HG02938 (cell line): ENCODE results near the gene RIMBP2.

Experiments
- ATAC-seq: cut with Tn5 transposase; IDR thresholded peaks from one replicate; pipeline ENCODE4 v1.9.1; 2021; ENCODE audit warnings: mild to moderate bottlenecking, moderate library complexity; ENCODE audit not compliant: unreplicated experiment

Gene RIMBP2

DNA sequence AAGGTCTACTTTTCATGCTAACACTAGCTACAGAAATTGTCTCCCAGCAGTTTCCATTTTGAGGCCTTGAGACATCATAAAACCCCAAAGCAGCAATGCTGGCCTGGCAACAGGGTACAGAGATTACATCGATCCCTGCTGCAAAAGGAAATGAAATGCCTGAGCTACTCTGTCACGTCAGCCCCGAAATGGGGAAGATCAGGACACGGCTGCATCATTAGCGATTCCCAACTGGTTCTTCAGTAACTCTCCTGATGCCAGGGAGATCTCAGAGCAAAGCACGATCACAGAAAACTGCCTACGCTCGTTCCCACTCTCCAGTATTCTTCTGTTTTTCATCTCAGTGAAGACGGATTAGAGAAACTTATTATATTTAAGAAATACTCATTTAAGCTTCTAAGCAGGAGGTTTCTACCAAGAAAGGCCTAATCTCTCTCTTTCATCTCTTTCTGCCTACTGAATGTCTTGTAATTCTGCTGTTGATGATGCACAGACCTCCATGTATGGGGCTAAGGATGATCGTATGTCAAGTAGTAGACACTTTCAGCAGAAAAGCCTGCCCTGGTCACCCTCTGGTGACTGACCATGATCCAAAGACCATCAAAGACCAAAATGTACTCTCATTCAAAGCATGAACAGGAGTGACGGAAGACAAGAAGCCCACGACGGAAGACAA lies 168.5 kb downstream of the RIMBP2 start:
- ATAC-seq = no peak

DNA sequence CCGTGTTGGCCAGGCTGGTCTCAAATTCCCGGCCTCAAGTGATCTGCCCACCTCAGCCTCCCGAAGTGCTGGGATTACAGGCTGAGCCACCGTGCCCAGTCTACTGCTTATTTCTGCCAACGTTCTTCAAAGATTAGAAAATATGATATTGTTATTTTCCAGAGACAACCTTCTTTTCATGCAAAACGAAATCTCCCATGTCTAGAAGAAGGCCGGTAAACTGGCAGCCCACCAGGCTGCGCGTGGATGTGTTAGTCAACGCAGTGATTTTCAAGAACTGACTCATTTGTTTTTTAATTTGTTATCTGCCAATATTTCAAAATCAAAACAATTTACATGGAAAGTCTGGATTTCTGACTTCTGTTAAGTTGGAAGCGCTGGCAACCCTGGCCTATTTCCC lies 169.6 kb downstream of the RIMBP2 start:
- ATAC-seq = no peak

DNA sequence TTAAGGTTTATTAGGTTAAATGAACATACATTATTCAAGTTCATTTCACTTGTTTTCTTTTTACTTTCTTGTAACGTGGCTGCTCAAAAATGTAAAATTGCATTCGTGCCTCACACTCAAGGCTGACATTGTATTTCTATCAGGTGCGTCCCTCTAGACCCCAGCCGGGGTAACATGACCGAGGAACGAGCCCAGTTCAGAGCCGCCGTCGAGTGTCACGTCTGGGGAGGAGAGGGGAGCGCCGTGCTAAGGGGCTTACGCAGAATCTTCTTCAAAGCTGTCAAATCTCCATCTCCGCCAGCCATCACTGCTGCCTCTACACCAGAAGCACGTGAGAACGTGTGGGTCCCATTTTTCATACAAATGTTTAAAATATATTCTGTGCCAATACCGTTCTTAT lies 170.6 kb downstream of the RIMBP2 start:
- ATAC-seq = no peak

DNA sequence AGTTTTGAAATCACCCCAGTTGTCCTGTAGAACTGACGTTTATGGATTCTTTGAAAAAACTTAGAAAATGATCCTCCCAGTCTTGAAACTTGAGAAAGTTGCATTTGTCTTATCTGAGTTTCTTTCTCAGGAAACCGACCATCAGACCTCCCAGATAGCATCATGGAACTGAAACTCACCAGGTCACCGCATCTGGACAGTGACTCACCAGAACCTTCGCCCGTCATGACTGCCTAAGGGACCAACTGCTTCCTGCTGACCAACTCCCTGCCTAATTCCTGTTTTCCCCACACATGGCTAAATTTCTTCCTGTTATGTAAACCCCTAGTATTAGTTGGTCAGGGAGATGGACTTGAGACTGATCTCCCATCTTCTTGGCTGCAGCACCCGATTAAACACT lies 175.7 kb downstream of the RIMBP2 start:
- no peak for ATAC-seq

DNA sequence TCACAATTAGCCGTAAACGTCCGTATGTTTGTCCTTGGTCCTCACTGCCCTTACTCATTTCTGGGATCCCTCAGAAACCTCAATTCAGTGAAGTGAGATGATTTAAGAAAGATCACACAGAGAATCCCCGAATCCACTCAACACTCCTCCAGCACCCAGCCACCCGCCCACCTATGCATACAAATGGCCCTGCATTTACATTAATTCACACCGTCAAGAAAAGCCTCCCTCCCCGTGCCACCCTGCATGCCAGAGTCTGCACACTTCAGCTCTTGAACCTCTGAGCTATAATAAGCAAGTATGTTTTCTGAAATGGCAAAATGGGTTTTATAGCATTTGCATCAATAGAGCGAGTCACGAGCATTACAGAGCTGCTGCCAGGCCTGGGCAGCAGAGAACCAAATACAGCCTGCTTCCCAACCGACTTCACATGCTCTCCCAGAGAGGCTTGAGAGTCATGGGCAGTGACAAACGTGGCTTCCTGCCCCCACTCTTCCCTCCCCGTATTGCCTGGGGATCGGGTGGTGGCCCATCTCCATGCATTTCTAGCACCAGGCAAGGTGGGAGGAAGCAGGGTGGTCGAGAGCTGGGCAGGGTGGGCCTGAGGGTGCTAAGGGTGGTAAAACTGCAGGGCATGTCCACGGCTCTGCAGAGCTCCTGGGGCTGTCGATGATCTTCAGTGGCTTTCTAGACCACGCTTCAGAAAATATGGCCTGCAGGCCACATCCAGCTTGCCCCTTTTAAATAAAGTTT lies 177.6 kb downstream of the RIMBP2 start:
- ATAC-seq = no peak

DNA sequence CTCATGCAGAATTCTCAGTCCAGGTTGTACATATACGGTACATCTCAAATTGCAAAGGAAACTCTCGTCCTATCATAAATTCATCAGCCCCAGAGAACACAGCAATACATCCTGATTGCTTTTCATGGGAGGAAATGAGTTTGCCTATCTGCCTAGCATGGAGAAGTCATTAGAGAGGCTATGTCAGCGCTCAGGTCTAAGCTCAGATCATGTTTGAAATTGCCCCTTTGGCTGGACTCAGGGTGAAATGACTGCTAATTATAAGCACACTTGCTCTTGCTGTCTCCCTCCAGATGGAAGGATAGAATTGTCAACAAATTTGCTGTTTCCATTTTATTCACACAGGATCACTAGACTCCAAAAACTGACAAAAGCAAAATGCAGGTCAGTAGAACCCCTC lies 178.4 kb downstream of the RIMBP2 start:
- ATAC-seq = no peak

DNA sequence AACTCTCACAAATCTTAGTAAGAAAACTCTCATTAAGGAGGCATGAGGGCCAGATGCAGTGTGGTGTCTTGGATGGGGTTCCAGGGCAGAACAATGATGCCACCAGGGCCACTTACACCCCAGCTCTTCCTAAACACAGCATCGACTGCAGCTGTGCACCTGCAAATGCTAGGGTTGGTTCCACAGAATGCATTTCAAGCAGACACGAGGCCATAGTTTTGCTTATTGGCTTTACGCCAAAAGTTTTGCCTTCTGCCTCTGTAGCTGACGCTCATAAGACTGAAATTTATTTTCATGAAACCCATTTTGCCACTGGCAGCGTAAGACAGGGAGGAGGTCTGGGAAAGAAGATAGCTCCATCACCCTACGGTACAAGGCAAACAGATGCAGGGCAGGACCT lies 179.0 kb downstream of the RIMBP2 start:
- ATAC-seq = no peak

DNA sequence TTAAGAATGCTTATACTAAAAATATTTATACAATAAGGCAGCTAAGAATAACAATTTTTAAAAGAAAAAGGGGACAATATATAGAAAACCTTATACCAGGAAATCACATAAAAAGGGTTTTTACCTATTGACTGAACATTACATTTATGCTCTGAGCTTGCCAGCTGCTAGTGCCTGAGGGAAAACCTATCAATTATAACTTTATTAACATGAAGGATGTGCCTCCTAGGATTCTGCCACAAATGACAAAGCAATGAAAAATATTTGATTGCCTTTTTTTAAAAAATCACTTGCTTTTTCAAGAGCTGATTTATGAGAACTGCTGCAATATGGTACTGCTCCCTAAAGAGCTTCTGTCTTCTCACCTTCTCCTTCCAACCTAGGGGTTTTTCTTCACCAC lies 185.7 kb downstream of the RIMBP2 start:
- ATAC-seq = no peak

DNA sequence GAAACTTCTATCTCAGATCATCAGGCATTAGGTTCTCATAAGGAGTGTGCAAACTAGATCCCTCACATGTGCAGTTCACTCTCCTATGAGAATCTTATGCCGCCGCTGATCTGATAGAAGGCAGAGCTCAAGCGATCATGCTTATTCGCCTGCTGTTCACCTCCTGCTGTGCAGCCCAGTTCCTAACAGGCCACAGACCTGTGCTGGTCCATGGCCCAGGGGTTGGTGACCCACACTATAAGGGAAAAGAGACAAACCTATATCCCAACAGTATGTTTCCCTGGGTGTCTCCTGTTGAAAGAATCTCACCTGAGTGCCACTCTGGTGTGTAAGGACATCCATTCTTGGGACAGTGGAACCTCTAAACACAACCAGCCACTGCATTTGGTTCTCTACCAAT lies 186.3 kb downstream of the RIMBP2 start:
- no peak for ATAC-seq

DNA sequence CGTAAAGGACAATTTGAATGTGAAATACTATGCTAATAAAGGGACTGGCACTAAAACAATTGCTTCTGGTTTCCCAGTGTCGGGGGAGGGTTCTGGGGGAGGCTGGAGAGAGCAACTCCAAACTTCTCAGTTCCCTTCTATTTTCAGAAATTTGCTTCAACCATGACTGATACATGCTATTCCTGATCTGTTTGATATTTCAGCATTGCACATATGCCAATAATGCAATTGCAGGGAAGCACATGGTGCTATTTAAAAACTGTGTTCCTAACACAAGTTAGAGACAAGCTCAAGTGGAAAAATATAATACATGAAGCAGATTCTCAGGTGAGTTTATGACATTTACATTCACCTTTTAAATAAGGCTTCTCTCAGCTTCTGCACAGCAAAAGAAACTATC lies 188.9 kb downstream of the RIMBP2 start:
- ATAC-seq = no peak

DNA sequence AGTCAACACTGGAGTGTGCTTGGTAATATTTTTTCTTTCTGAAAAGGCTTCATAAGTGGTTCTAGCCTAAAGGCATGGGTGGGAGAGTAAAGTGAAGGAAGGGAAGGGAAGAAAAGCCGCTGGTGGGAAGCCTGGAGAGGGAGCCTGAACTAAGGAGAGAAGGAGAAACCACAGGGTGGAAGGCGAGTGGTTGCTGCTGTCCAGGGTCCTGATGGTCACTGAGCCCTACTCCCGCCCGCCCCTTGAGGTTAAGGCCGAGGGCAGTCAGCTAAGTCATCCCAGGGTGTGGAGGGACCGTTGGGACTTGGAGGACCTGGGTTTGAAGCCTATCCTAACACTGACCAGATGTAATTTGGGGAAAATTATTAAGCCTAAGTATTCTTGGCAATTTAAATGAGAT lies 189.3 kb downstream of the RIMBP2 start:
- ATAC-seq = no peak

DNA sequence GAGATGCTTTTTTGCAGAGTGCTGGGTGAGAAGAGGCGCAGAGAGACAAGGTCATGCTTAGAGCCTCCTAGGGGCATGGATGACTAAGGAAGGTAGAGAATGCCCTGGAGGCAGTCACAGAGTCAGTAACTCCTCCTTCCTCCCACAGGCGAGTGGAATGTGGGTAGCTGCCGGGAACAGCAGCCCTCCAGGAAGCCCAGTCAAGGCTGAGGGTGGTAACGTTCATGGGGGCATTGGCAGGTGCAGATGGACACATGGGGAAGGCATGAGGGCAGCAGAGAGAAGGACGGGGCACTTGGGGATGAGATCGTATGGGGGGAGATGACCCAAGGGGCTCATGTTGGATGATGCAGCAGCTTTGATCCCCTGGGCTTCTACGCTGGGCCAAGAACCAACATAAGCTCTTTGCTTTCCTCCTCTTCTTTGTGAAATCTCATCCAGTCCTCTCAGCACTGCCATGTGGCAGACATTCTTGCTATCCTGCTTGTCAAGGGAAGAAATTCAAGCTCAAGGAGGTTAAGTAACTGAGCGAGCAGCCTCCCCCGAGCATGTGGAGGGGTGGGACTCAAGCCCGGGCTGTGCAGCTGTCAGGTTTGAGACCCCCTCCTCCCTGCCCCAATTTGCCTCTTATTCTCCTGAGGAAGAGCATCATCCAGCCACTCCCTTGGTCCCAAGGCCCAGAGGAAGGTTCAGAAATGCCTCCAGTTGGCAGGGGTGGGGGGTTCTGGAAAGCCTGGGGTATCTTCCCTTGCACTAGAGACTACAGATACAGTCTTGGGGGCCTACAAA lies 190.5 kb downstream of the RIMBP2 start:
- no peak for ATAC-seq

DNA sequence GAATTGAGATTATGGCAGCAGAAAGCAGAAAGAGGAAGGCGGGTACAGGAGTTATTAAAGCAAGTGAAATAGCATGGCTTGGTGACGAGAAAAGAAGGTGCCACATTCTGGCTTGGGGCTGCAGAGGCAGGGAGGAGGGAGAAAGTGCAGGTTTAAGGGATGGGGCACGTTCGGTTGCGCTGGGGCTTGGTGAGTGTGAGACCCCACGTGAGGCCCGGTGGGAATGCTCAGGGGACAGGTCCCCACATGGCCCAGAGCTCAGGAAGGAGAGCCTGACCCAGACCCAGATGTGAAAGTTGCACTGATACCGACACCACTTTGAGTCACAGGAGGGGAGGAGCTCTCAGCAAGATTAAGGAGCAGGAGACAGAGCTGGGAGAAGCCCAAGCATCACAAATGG lies 191.3 kb downstream of the RIMBP2 start:
- ATAC-seq = no peak

DNA sequence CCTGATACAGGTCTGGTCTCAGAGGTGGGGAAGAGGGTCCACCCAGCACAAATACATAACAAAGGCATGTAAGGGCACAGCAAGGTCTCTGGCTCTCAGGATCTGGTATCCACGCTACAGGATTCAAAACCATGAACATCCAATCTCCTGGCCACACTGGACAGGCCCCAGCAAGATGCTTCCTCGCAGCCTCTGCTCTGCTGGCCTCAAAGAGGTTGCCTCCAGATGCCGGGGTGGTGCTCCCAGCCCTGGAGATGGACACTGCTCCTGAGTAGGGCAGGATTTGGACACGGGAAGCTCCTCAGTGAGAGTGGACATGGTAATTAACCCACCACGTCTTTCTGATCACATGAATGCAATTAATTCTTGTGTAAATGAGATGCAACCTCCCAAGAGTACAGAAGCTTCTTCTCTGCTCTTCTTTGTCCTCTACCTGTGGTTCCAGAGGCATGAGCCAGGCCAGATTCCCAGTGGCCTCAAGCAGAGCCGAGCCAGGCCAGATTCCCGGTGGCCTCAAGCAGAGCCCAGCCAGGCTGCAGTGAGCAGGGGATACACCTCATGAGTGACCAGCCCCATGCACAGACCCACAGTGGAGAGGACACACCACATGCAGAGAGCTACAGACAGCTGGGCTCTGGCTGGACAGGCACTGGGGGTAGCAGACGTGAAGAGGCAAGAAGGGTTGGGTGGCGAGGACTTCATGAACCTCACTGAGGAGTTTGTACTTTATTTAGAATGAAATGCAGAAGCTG lies 192.1 kb downstream of the RIMBP2 start:
- ATAC-seq = no peak

DNA sequence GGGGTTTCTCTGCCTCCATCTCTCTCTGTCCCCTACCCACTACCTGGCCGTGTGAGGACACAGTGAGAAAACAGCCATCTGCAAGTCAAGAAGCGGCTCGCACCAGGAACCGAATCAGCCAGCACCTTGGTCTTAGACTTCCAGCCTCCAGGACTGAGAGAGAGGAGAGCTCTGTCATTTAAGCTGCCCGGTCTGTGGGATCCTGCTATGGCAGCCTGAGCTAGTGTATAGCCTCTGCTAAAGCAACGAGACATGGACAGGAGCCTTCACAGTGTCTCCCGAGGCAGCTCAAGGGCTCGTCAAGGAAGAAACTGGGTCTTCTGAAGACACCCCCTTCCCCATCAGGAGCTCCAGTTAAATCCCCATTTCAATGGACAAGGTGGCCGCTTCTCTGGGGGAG lies 192.9 kb downstream of the RIMBP2 start:
- ATAC-seq = no peak

DNA sequence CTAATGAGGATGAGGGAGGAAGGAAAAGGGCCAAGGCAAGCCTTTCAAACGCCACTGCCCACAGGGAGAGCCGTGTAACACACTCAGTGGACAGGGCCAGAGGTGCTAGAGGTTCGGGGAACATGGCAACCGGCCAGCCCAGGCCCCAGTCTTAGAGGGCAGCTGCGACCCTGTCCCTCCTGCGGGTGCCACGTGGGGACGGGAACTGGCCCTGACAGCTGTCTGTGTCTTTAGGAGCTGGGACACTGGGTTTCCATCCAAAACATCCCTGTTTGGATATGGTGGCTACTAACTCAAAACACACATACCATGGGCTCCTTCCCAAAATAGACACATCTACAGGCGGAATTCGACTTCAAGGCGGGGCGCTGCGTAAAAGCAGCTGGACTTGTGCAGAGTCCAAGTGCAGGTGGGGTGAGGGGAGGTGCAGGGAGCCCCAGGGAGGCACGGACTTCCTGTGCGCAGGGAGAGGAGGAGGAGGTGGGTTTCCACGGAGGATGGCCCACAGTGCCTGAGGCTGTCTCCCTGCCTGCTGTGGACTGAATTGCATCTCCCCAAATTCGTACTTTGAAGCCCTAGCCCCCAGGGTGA lies 193.8 kb downstream of the RIMBP2 start:
- ATAC-seq = no peak

DNA sequence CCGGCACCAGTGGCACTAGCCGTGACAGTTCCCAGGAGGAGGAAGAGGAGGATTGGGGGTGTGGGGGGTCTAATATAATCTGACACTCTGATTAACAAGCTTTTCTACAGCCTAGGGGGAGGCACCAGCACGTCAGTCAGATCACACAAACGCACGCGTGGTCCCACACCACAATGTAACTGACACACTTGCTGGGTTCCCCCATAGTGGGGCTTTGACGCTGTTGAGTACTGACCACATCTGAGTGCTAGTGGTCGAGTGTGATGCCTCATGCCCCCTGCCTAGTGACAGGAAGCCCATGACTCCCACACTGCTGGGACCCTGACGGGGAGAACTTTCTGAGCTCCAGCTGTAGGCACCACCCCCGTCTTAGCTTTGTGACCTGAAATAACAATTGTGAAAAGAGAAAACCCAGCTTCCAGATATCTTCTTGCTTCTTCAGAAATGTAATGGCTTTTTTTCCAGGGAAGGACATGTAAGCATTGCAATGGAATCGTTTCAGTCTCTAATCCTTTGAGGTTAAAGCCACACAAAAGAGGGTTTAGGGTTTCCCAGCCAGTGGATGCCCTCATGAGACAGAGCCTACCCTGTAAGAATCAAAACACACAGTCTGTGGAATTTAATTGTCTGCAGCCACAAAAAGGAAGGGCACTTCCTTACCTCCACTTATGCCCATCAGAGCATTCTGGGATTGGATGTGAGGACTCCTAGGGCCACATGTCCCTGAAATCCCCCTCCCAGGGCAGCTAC lies 194.5 kb downstream of the RIMBP2 start:
- no peak for ATAC-seq

DNA sequence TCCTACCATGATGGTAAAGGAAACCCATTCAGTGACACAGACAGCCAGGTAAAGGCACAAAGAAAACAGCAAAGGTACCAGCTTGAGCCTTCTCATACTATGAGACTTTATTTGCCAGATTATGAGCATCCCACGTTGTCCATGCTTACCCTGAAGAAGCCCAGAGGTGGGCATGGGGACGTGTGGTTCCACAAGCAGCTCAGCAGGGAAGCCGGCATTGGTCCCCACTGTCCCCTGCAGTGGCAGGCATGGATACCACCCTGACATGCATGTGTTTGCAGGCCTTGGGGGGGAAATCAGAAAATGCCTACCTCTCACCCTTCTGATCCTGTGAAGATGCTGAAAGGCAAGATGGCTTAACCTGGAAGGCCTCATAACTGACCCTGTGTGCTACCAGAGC lies 195.3 kb downstream of the RIMBP2 start:
- no peak for ATAC-seq

DNA sequence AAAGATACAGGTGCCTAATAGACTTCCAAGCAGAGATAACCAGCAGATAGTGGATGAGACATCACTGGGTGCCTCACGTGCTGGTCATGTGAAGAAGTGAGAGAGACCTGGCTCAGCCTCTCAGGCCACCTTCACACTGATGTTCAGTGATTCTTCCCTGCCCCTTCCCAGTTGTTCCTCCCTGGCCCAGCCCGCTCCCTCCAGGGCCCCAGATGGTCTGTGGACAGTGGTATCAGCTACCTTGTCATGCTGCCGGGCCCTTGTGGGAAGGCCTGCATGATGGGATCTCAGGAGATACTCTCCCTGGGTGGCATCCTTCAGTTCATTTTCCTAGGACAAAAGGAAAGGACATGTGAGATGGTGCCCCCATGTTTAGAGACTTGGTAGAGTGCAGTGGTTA lies 198.5 kb downstream of the RIMBP2 start:
- no peak for ATAC-seq

DNA sequence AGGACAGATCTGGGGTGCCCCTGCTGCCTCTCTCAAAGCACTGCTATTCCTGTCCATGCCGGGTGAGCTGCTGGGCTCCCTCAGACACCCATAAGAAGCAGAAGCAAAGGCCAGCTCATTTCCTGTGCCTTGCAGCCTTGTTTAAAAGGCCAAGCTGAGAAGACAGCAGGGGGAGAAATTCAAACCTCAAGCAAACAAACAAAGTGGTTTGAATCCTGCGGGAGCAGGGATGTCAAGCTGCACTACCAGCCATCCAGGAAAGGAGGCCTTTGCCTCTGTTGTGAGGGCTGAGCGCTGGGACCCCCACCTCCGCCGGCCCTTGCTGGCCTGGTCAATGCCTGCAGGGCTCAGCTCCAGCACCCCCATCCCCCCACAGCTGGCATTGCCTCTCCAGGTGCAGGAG lies 201.9 kb downstream of the RIMBP2 start:
- no peak for ATAC-seq
